ENCODE data around the gene NRP2.

DNA sequence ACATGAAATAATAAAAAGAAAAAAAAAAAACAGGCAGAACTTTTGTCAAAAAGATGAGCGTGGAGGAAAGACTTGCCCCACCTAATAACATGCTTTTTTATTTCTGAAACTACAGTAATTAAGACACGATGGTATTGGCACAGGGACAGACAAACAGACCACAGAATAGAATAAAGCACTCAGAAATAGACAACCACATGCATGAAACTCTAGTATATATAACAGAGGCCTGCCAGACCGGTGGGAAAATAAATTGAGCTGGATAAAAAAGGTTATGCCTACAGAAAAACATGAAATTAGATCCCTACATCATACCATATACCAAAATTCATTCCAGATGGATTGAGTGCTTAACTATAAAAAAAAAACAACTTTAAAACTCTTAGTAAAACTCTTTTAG is 163.1 kb downstream of the NRP2 start:
- TF ChIP-seq EZH2 (IDR thresholded peaks at IDR 0.05): no peak
- TF ChIP-seq, protein P1, sequence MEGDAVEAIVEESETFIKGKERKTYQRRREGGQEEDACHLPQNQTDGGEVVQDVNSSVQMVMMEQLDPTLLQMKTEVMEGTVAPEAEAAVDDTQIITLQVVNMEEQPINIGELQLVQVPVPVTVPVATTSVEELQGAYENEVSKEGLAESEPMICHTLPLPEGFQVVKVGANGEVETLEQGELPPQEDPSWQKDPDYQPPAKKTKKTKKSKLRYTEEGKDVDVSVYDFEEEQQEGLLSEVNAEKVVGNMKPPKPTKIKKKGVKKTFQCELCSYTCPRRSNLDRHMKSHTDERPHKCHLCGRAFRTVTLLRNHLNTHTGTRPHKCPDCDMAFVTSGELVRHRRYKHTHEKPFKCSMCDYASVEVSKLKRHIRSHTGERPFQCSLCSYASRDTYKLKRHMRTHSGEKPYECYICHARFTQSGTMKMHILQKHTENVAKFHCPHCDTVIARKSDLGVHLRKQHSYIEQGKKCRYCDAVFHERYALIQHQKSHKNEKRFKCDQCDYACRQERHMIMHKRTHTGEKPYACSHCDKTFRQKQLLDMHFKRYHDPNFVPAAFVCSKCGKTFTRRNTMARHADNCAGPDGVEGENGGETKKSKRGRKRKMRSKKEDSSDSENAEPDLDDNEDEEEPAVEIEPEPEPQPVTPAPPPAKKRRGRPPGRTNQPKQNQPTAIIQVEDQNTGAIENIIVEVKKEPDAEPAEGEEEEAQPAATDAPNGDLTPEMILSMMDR (IDR thresholded peaks at IDR 0.05): no peak
